HG03439 (cell line): ENCODE results near the gene NDNF.

Experiments used
- ATAC-seq: cut with Tn5 transposase; IDR thresholded peaks from one replicate; pipeline ENCODE4 v1.9.1; 2021; ENCODE audit warnings: mild to moderate bottlenecking, moderate library complexity; ENCODE audit not compliant: unreplicated experiment

Gene NDNF

DNA sequence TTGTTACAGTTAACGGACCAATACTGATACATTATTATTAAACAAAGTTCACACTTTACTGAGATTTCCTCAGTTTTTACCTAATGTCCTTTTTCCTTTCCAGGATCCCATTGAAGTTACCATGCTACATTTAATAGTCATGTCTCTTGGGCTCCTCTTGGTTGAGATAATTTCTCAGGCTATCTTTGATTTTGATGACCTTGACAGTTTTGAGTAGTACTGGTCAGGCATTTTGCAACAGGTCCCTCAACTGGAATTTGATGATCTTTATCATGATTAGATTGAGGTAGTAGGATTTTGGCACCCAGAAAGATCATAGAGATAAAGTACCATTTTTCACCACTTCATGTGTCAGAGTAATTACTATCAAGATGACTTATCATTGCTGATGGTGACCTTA lies 53.8 kb downstream of the NDNF start:
- ATAC-seq, result no peak

DNA sequence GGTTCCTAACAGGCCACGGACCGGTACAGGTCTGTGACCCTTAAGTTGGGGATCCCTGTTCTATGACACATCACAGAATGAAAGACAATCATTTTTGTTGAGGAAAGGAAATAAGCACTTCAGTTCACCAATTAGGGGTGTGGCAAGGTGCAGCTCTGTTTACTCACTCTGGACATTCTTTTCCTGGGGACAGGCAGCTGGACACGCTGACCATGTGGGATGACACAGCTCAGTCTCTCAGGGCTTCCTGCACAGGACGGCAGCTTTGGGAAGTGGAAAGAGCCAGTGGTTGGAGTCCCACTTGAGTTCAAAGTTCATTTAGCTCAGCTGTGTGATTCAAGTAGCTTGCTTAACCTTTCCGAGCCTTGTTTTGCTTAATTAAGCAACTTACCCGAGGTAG lies 55.7 kb downstream of the NDNF start:
- ATAC-seq, result no peak

DNA sequence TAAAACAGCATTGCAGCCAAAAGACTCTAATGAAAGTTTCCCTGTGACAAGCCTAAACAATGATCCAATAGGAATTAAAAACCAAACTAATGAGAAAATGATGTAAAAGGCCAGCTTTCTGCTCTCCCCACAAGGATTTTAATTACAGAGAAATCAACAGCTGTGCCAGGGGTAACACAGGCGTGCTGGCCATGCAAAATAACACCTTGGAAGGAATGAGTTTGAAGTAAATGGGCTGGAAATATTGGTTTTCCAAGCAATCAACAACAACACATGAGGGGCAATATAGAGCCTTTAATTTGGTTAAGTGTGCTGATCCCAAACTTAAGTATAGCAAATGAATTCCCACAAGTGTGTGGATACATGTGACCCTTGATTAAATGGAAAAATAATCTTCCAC lies 56.9 kb downstream of the NDNF start:
- ATAC-seq, result no peak

DNA sequence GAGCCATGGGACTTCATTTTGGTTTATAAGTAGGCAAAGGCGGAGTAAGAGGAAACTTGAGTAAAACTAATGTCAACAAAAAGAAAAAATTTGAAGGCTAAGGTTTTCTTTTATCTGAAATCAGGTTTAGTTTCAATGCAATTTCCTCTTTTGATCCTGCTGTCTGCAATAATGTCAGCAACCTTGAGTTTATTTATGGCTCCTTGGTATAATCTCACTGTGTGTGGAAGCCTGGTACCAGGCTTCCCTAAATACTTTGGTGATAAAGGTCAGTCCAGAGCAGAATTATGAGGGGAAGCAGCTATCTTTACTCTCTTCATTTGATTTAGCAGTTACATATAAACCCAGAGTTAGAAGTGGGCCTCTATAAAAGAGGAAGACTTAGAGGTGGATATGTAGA lies 57.8 kb downstream of the NDNF start:
- no peak for ATAC-seq

DNA sequence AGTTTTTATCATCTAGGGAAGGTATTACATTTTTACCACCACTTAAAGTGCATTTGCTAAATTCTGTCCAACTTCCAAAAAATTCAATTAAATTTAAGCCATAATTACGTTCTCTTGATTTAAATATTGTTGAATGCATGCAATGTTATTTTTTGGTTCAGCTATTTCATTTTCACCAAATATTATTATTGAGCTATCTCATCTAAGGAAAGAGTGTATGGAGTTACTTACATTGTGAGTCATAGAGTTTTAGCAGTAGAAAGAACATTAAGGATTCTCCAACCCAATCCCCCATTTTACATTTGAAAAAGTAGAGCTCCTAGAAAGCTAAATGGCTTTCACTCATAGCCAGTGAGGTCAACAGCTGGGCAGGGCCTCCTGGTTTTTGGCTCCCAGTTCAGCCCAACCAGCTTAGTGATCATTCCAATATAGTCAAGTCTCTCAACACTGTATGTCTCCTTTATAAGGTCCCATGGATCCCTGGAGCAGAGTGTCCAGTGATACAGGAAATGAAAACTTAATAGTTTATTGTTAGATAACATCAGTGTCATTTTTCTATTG lies 60.5 kb downstream of the NDNF start:
- no peak for ATAC-seq

DNA sequence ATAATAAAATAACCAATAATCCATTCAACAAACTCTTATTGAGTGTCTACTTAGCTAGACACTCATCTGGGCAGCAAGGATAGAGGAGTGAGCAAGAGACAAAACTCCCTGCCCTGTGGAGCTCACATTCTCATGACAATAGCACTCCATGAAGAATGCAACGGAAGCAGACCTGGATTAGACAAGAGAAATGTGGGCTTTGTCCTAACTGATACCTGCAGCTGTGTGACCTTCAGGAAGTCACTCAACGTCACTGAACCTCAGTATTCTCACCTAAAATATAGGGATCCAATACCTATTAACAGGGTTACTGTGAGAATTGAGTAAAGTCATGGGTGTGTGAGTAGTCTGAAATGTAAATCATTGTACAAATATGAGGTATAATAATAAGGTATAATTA lies 61.2 kb downstream of the NDNF start:
- ATAC-seq, result no peak

DNA sequence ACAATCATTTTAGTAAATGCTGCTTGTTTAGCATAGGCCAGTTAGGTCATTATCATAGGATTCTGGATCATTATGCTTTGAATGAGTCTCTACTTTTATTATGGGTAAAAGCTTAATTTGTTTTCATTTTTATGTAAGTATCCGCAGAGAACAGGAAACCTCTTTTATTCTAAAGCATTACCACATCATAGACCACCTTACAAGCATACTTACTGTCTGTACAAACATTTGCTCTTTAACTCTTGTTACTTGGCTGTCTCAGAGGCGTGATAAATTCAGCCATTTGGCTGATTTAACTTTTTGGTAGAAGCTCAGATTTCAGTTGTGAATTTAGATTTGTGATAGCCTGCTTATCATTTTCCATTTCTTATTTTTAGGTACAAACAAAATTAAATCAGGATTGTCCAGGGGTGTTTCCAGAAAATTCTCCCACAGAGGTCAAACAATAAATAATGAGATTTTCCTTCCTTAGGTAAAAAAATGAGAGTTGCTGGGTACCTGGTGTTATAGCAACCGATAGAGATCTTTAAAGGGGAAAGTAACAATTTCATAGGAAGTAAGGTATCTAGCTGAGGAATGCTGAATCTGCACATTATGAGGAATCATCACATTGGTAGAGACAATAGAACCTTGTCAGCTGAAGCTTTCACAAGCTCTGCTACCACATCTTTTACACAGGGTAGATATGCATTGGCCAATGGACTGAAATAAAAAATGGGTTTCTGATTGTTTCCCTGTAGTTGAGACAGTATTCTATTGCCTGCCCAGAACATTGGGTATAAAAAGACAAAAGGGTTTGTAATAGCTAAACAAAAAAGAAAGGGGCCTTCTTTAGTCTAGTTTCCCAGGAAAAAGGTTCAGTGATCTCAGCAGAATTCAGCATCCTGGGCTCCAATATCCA lies 62.5 kb downstream of the NDNF start:
- no peak for ATAC-seq

DNA sequence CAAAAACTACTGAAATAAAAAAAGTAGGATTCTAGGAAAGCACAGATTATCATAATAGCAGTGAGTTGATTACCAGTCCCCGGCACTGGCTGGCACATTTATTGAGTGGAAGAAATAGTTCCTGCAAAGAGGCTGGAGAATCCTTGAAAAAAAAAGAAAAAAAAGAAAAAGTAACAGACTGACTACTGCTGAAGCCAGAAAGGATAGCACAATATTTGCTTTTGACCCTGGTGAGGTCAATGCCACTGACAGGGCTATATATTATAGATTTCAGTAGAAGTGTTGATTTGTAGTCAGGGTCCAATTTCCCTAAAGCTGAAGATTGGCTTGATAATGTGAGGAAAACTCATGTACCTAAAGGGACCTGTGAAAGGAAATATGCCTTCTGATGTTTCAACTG lies 64.7 kb downstream of the NDNF start:
- ATAC-seq, result no peak

DNA sequence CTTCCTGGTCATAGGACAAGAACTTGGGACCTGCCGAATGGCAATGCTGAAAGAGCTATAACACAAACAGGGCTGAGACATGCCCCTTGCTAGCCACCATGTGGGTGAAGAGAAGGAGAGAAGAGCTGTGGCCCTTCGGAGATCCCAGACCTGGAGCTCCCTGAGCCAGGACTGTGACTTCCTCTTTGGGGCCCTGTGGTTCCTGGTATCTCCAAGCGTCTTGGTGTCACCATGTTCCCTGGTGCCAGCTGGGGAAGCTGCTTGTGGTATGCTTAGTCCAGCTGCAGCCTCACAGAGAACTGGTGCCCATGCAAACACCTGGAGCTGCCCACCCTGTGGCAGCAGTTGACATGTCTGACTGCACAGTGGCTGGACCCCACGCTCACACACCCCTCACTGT lies 68.5 kb downstream of the NDNF start:
- no peak for ATAC-seq

DNA sequence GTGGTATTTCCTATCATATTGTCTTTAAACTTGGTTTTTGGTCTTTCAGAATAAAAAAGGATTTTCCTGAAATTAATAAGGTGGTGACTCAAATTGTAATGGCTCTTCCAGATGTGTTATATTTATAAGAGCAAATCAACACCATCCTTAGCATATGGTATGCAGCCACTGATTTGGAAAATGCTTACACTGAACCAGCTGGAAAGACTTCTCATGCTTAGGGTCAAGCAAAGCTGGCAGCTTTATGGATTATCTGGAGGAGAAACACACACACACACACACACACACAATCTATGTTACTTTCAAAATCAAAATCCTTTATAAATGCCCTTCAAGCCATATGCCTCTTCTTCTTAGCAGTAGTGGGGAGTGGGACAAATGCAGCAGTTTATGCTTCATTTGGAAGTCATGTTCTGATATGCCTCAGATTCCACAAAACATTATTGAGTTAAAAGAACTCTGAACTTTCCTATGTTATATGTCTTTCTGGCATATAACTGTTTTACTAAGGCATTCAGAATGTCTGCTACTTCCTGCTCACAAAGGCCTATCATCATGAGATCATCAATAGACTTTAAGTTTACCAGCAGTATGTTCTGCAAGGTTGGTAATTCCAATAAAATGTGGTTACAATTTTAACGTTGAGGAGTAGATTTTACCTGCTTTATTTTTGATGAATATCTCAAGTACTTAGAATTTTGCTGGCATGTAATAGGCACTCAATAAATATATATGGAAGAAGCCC lies 76.9 kb downstream of the NDNF start:
- ATAC-seq, result no peak

DNA sequence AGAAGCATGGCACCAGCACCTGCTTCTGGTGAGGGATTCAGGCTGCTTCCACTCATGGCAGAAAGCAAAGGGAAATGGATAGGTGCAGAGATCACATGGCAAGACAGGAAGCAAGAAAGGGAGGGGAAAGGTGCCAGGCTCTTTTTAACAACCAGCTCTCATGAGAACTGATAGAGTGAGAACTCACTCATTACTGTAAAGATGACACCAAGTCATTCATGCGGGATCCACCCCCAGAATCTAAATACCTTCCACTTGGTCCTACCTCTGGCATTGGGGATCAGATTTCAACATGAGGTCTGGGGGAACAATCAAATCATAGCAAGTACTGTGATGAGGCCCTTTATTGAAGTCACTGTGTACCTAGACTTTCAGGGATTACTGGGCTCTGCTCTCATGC lies 77.8 kb downstream of the NDNF start:
- no peak for ATAC-seq

DNA sequence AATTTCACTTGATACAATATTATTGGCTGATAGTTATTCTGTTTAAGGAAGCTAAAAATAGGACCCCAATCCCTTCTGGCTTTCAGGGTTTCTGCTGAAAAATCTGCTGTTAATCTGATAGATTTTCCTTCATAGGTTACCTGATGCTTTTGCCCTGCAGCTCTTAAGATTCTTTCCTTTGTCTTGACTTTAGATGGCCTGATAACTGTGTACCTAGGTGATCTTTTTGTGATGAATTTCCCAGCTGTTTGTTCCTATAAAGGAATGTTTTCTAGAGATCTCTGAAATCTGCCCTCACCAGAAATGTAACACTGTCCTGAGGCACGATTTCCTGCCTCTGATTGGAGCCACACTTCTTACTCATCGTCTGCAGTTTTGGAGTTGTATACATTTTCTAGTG lies 80.5 kb downstream of the NDNF start:
- ATAC-seq, result no peak

DNA sequence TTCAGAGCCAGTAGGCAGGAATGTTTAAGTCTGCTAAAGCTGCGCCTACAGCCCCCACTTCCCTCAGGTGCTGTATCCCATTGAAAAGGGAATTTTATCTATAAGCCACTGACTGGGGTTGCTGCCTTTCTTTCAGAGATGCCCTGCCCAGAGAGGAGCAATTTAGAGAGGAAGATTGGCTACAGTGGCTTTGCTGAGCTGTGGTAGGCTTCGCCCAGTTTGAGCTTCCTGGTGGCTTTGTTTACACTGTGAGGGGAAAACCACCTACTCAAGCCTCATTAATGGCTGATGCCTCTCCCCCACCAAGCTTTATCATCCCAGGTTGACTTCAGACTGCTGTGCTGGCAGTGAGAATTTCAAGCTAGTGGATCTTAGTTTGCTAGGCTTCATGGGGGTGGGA lies 82.1 kb downstream of the NDNF start:
- ATAC-seq, result no peak
